ENCODE measurements around the gene FCGR3B. TPM values are rescaled to one million over a fixed set of nuclear protein-coding genes. Genes with fewer than 3 reads are reported as not detected.
"Not testable (repeated sequence)": the region's sequence is repeated elsewhere in the genome, so short reads cannot be mapped to it uniquely, and the experiment has no call there.

FCGR3B gene
- total RNA-seq: 1 to 10 TPM in 2 of 3 donors, not detected in 1; 1.5 to 1.7 TPM
- long read RNA-seq, donor 1: 0 reads
- long read RNA-seq, donor 2, partial matches to known transcripts: 0 of 1 reads
- long read RNA-seq, donor 2, other reads (novel, unspliced or antisense): 0 of 1 reads

DNA sequence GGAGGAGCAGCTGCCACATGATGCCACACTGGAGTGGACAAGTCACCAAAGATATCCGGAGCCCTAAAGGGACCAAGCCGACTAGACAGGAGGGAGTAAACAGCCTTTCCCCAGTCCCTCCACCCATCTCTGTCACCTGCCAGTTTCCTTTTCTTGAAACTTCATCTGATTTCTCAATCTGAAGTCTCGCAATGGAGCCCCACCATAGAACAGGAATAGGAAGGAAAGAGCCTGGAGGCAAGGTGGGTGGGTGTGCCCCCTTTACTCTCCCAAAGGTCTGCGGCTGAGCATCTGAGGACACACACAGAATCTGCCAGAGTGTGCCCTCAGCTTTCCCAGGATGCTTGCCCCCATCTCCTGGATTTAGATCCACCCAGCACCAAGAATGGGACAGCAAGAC is at the start of gene FCGR3B:
FCGR3B (minus strand) TSS at position 101 of the 400 bp plus-strand sequence; CDS start at position 19, 82 bp downstream.
- Histone ChIP-seq H3K4me3 (no peak within 1 kb of the TSS), H3K36me3 (ENCODE audit: low read depth) (no peaks in the 10 kb centered on the region), H3K4me1 (ENCODE audit: low read depth) (no peaks in the 10 kb centered on the region), H3K9me3 (no peaks in the 10 kb centered on the region)
- no peak for TF ChIP-seq CTCF (IDR thresholded peaks at IDR 0.05)
- ATAC-seq: no peak
- intact Hi-C loops (cut with DNase I, micrococcal nuclease): no loop called here
- no peak for DNase-seq

DNA sequence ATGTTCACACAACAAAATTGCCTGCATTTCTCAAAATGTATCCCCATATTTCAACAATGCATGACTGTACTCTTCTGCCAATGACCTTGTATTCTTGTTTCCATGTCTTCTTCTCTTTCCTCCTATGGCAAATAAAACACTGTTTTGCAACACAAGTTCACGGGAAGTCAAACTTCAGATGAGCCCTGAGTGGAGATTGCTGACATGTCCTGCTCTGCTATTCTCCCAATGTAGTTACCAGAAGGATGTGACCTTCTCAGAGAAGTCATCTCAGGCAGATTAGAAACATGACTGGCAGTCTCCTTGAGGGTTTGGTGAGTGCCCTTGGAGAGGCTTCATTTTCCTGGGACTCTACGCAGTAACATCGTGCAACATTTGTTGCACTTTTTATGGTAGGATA is 47.5 kb upstream of the FCGR3B start:
- intact Hi-C loops (cut with DNase I, micrococcal nuclease): no loop called here

DNA sequence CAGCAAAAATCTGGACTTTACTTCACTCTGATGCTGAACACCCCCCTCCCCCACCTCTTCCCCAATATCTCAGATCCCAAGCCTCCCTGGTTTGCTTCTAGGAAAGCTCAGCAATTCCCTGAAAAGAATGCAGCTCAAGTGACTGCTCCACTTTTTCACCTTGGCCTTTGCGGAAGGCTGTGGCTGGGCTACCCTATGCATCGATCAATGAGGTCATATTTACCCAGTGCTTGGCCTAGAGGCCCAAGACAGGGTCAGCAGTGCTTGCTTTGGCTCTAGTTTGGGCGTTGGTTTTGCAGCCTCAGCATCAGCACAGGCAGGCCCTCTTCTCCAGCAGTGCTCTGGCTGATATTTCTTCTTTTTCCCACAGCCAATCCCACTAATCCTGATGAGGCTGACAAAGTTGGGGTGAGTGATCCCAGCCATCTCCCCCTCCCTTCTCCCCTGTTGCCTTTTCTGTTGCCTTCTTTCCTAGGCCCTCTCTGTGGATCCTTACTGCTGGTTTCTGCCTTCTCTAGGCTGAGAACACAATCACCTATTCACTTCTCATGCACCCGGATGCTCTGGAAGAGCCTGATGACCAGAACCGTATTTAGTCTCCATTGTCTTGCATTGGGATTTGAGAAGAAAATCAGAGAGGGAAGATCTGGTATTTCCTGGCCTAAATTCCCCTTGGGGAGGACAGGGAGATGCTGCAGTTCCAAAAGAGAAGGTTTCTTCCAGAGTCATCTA is 46.1 kb upstream of the FCGR3B start:
- no peak for ATAC-seq
- intact Hi-C loops (cut with DNase I, micrococcal nuclease): no loop called here

More for the DNA sequence above, 47.5 kb upstream of the FCGR3B start:
- TF ChIP-seq CTCF (IDR thresholded peaks at IDR 0.05): no peak
- Histone ChIP-seq H3K4me3 (no peak overlapping the region), H3K9me3 (no peaks in the 10 kb centered on the region), H3K4me1 (ENCODE audit: low read depth) (no peaks in the 10 kb centered on the region), H3K36me3 (ENCODE audit: low read depth) (no peaks in the 10 kb centered on the region)
- ATAC-seq (no peak), DNase-seq (no peak)

DNA sequence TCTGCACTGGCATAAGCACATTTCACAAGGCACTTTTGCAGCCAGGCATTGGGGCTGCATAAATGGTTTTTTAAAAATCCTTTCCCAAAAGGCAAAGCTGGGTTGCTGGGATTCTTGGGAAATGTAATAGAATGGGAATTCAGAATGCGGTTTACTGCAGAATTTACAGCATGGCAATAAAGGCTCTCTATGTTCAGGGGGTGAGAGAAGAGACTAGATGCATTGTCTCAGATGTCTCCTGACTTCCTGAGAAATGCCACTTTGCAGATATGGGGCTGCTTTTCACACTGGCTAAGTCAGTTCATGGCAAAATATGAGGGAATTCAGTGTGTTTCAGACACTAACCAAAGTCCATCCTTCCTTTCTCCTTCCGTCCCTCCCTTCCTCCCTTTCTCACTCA is 45.5 kb upstream of the FCGR3B start:
- TF ChIP-seq CTCF (IDR thresholded peaks at IDR 0.05): no peak
- ATAC-seq (no peak), DNase-seq (no peak)
- H3K4me1 ChIP-seq (ENCODE audit: low read depth): no peaks in the 10 kb centered on the region
- intact Hi-C loops (cut with DNase I, micrococcal nuclease): no loop called here
- no peaks in the 10 kb centered on the region for H3K9me3 ChIP-seq
- H3K4me3 ChIP-seq: no peak overlapping the region
- H3K36me3 ChIP-seq (ENCODE audit: low read depth): no peaks in the 10 kb centered on the region

More for the DNA sequence above, 46.1 kb upstream of the FCGR3B start:
- H3K9me3 ChIP-seq: no peaks in the 10 kb centered on the region
- no peaks in the 10 kb centered on the region for H3K36me3 ChIP-seq (ENCODE audit: low read depth)
- H3K4me1 ChIP-seq (ENCODE audit: low read depth): no peaks in the 10 kb centered on the region
- H3K4me3 ChIP-seq: no peak overlapping the region
- no peak for DNase-seq
- no peak for TF ChIP-seq CTCF (IDR thresholded peaks at IDR 0.05)

GRCh38 chr1:161674908-161675307 is 43.9 kb upstream of the FCGR3B start:
- ATAC-seq; H3K36me3 ChIP-seq (ENCODE audit: low read depth); H3K4me3 ChIP-seq; DNase-seq; intact Hi-C loops (cut with DNase I, micrococcal nuclease); H3K9me3 ChIP-seq; H3K4me1 ChIP-seq (ENCODE audit: low read depth): not testable (repeated sequence)

GRCh38 chr1:161674447-161674846 is 43.5 kb upstream of the FCGR3B start:
- H3K36me3 ChIP-seq (ENCODE audit: low read depth); DNase-seq; ATAC-seq; intact Hi-C loops (cut with DNase I, micrococcal nuclease); H3K4me1 ChIP-seq (ENCODE audit: low read depth); H3K9me3 ChIP-seq; H3K4me3 ChIP-seq: not testable (repeated sequence)

- DNase-seq; H3K4me3 ChIP-seq; H3K9me3 ChIP-seq; H3K4me1 ChIP-seq (ENCODE audit: low read depth); H3K36me3 ChIP-seq (ENCODE audit: low read depth); intact Hi-C loops (cut with DNase I, micrococcal nuclease); ATAC-seq: not testable (repeated sequence)
These were observed 42.5 kb upstream of the FCGR3B start for GRCh38 chr1:161673437-161673836.

GRCh38 chr1:161671045-161672020 is 40.4 kb upstream of the FCGR3B start:
- intact Hi-C loops (cut with DNase I, micrococcal nuclease); ATAC-seq; H3K4me1 ChIP-seq (ENCODE audit: low read depth); H3K9me3 ChIP-seq; H3K4me3 ChIP-seq; DNase-seq; H3K36me3 ChIP-seq (ENCODE audit: low read depth): not testable (repeated sequence)

- ATAC-seq; intact Hi-C loops (cut with DNase I, micrococcal nuclease); H3K36me3 ChIP-seq (ENCODE audit: low read depth); H3K4me1 ChIP-seq (ENCODE audit: low read depth); DNase-seq; H3K4me3 ChIP-seq; H3K9me3 ChIP-seq: not testable (repeated sequence)
These were observed 33.7 kb upstream of the FCGR3B start for GRCh38 chr1:161664689-161665088.

All from mucosa of descending colon (tissue), 3 donors.